K562 (cell line): ENCODE data around the gene C6orf89. TPM values are rescaled to one million over a fixed set of nuclear protein-coding genes. Genes with fewer than 3 reads are reported as not detected.

Experiments used
- ATAC-seq: fragments of 200-7000 bp; cut with Tn5 transposase; 3 replicates; pipeline ENCODE4 v1.9.1; 2020; ENCODE audit warnings: moderate library complexity
- BruUV-seq: library from RNA; stranded (reverse); fragments of 400-500 nt; replicated peaks from 2 replicates; lab custom pipeline; 2021; lab: Mats Ljungman, UMichigan
- CTCF ChIA-PET: fragments of 300-600 bp; formaldehyde crosslinking; extraction: SDS; loops from one replicate; lab custom pipeline; 2021; ENCODE audit warnings: low intra/inter-chr PET ratio; lab: Yijun Ruan, JAX
- POLR2A ChIA-PET: fragments of 300-600, 350-650 bp; sonication (Branson Sonifier 250); formaldehyde crosslinking; extraction: SDS; loops from one replicate; lab custom pipeline; 2021; ENCODE audit warnings: antibody characterized with exemption, inconsistent platforms; lab: Yijun Ruan, JAX
- DNase-seq, 4 experiments: peaks; one replicate each; pipeline versions ENCODE4 v3.0.0 to v3.0.0-alpha.2; 2011 to 2018; ENCODE audit warnings: low spot score in 3 of 4, mixed read lengths in 3 of 4; ENCODE audit errors: extremely low read depth in 1 of 4
- FAIRE-seq: peaks from 2 replicates; lab custom pipeline; 2011; peaks lifted over from hg19 to GRCh38; lab: Jason Lieb, UNC
- H2AFZ ChIP-seq: 2 replicates; pipeline ENCODE4 v1.6.0; 2011; ENCODE audit warnings: low read depth, low read length, control low read depth, inconsistent platforms
- H3K27ac ChIP-seq: fragments of 200-600 bp; 3 replicates; pipeline ENCODE4 v1.8.0; 2011; ENCODE audit warnings: low read depth, mild to moderate bottlenecking, control low read depth, inconsistent platforms, low read length, moderate library complexity, mixed read lengths; ENCODE audit errors: extremely low read depth
- H3K27me3 ChIP-seq, 2 experiments: fragments of 300-600 bp in 1 of 2; 2 replicates in 1 of 2; 3 replicates in 1 of 2; pipeline versions ENCODE4 v1.6.0 to v1.8.0; 2011; ENCODE audit warnings: inconsistent platforms in 2 of 2, low read length in 2 of 2, mild to moderate bottlenecking in 1 of 2, mixed read lengths in 1 of 2, moderate library complexity in 1 of 2; ENCODE audit not compliant: control insufficient read depth in 2 of 2, insufficient read depth in 2 of 2
- H3K36me3 ChIP-seq: fragments of 300-600 bp; 3 replicates; pipeline ENCODE4 v1.8.0; 2011; ENCODE audit warnings: mild to moderate bottlenecking, low read length, inconsistent platforms; ENCODE audit not compliant: control insufficient read depth, insufficient read depth
- H3K4me1 ChIP-seq, 2 experiments: fragments of 200-600 bp in 1 of 2; replicated peaks in 1 of 2; 2 replicates in 1 of 2; 3 replicates in 1 of 2; pipeline versions ENCODE4 v1.5.1 to v1.8.0; 2011; ENCODE audit warnings: inconsistent platforms in 2 of 2, low read length in 2 of 2, mild to moderate bottlenecking in 1 of 2, mixed read lengths in 1 of 2, moderate library complexity in 1 of 2; ENCODE audit not compliant: control insufficient read depth in 2 of 2, insufficient read depth in 2 of 2
- H3K4me2 ChIP-seq: 2 replicates; pipeline ENCODE4 v1.6.1; 2011; ENCODE audit warnings: low read length, control low read depth, inconsistent platforms, mixed read lengths; ENCODE audit not compliant: insufficient read depth
- H3K4me3 ChIP-seq: fragments of 200-600 bp; sonication (generic), shearing (Covaris generic); 2 replicates; pipeline ENCODE4 v1.5.1; 2016; ENCODE audit warnings: control low read depth, inconsistent platforms
- H3K79me2 ChIP-seq: fragments of 200-600 bp; 3 replicates; pipeline ENCODE4 v1.8.0; 2011; ENCODE audit warnings: low read length, inconsistent platforms; ENCODE audit not compliant: control insufficient read depth, insufficient read depth
- H3K9ac ChIP-seq, 2 experiments: 2 replicates each; pipeline versions ENCODE4 v1.6.0 to v1.6.1; 2011; ENCODE audit warnings: low read depth in 2 of 2, low read length in 2 of 2, control low read depth in 1 of 2, inconsistent platforms in 1 of 2, mild to moderate bottlenecking in 1 of 2, mixed read lengths in 1 of 2; ENCODE audit not compliant: insufficient read depth in 1 of 2
- H3K9me1 ChIP-seq: one replicate; pipeline ENCODE4 v1.6.0; 2011; ENCODE audit warnings: inconsistent platforms, mild to moderate bottlenecking, low read length, moderate library complexity; ENCODE audit not compliant: control insufficient read depth, insufficient read depth
- H3K9me3 ChIP-seq: replicated peaks from 2 replicates; pipeline ENCODE4 v1.5.1; 2011; ENCODE audit warnings: low read depth, low read length, inconsistent platforms; ENCODE audit not compliant: control insufficient read depth, insufficient read depth
- H4K20me1 ChIP-seq: replicated peaks from 2 replicates; pipeline ENCODE4 v1.6.1; 2011; ENCODE audit warnings: low read length, inconsistent platforms, mixed read lengths; ENCODE audit not compliant: control insufficient read depth, insufficient read depth
- CCNT2 ChIP-seq: IDR thresholded peaks from 2 replicates; pipeline ENCODE4 v1.6.1; 2011; ENCODE audit warnings: borderline replicate concordance, low read depth, mild to moderate bottlenecking, moderate library complexity, mixed read lengths, low read length; ENCODE audit not compliant: insufficient read length; ENCODE audit errors: extremely low read depth
- DNMT1 ChIP-seq: fragments of 450-650 bp; IDR thresholded peaks from 2 replicates; pipeline ENCODE4 v1.6.1; 2016; ENCODE audit warnings: antibody characterized with exemption, mild to moderate bottlenecking
- DPF2 ChIP-seq: fragments of 450-650 bp; IDR thresholded peaks from 2 replicates; pipeline ENCODE4 v1.6.1; 2016
- ELF1 ChIP-seq: fragments of 200-800 bp; sonication (Bioruptor generic); IDR thresholded peaks from 2 replicates; pipeline ENCODE4 v1.6.1; 2016; ENCODE audit warnings: missing genetic modification characterization, missing compliant biosample characterization
- ELF2 ChIP-seq: fragments of 250-450 bp; sonication (Bioruptor Pico); IDR thresholded peaks from 2 replicates; pipeline ENCODE4 v1.5.0; 2021; ENCODE audit warnings: mild to moderate bottlenecking
- KAT8 ChIP-seq: fragments of 450-650 bp; IDR thresholded peaks from 2 replicates; pipeline ENCODE4 v1.6.1; 2016; ENCODE audit warnings: low read depth, mild to moderate bottlenecking
- KLF6 ChIP-seq: fragments of 250-450 bp; sonication (Bioruptor Pico); IDR thresholded peaks from 2 replicates; pipeline ENCODE4 v1.4.0; 2020; ENCODE audit warnings: mild to moderate bottlenecking, moderate library complexity, borderline replicate concordance
- MAZ ChIP-seq, 2 experiments: fragments of 450-650 bp in 1 of 2; sonication (generic) in 1 of 2; formaldehyde crosslinking; IDR thresholded peaks in 1 of 2; conservative IDR thresholded peaks in 1 of 2; 2 replicates each; pipeline versions ENCODE4 v1.4.0 to v1.5.0; 2020; ENCODE audit warnings: mild to moderate bottlenecking in 1 of 2, missing genetic modification reagents in 1 of 2
- MECOM ChIP-seq: fragments of 250-450 bp; sonication (Bioruptor Pico); IDR thresholded peaks from 2 replicates; pipeline ENCODE4 v1.8.0; 2022; ENCODE audit warnings: inconsistent platforms
- MYBL2 ChIP-seq, 2 experiments: fragments of 450-650 bp in 1 of 2; sonication (generic) in 1 of 2; formaldehyde crosslinking in 1 of 2; IDR thresholded peaks; 2 replicates each; pipeline versions ENCODE4 v1.6.1 to v1.8.1; 2017 to 2022; ENCODE audit warnings: borderline replicate concordance in 1 of 2, inconsistent platforms in 1 of 2, low read depth in 1 of 2, mild to moderate bottlenecking in 1 of 2, missing genetic modification reagents in 1 of 2, moderate library complexity in 1 of 2
- OTX1 ChIP-seq: fragments of 450-650 bp; formaldehyde crosslinking; IDR thresholded peaks from 2 replicates; pipeline ENCODE4 v1.4.0; 2022; ENCODE audit warnings: mild to moderate bottlenecking
- POLR2G ChIP-seq: fragments of 200-400 bp; formaldehyde crosslinking; IDR thresholded peaks from 2 replicates; pipeline ENCODE4 v1.6.1; 2017; ENCODE audit warnings: low read depth, mild to moderate bottlenecking, antibody characterized with exemption, low read length, moderate library complexity
- SRSF7 ChIP-seq: fragments of 200-400 bp; formaldehyde crosslinking; optimal IDR thresholded peaks from 2 replicates; pipeline ENCODE3; 2017; ENCODE audit warnings: mild to moderate bottlenecking, low read depth, low read length
- ZNF184 ChIP-seq: sonication (generic); formaldehyde crosslinking; IDR thresholded peaks from 2 replicates; pipeline ENCODE4 v1.5.0; 2020; ENCODE audit warnings: missing genetic modification reagents
- ZNF766 ChIP-seq: fragments of 200-800 bp; sonication (Bioruptor generic); conservative IDR thresholded peaks from 2 replicates; pipeline ENCODE4 v1.6.1; 2016; ENCODE audit warnings: missing genetic modification characterization, missing compliant biosample characterization
- WGBS: fragments of 100-300 bp; shearing (Covaris generic); methylation state at CpG from one replicate; pipeline ENCODE4 v1.1.6; 2016; ENCODE audit warnings: low coverage, mixed read lengths; ENCODE audit not compliant: insufficient coverage; ENCODE audit errors: missing lambda C conversion rate; 5-methylcytosine and 5-hydroxymethylcytosine counted together
- in situ Hi-C: fragments of 300-500 bp; cut with MboI; formaldehyde crosslinking; loops from 4 replicates; pipeline ENCODE4 v1.15.0; 2018; ENCODE audit warnings: inconsistent platforms, mixed read lengths
- intact Hi-C: fragments of 100-400 bp; cut with micrococcal nuclease; formaldehyde crosslinking; loops from 2 replicates; pipeline ENCODE4 v1.14.2; 2022
- polyA plus RNA-seq, 8 experiments: library from polyadenylated mRNA; depleted of rRNA in 4 of 8; stranded (reverse) in 5 of 8; unstranded in 3 of 8; fragments of >200 nt; fragmentation: Nextera tagmentation in 2 of 8; fragmentation: Illumina TruSeq in 1 of 8; extraction: Ambion mirVana in 2 of 8; extraction: Trizol in 1 of 8; gene quantifications; 2 replicates each; pipeline versions ENCODE4 v1.2.1 to v1.2.3, GENCODE V29; 2011 to 2014; ENCODE audit warnings: inconsistent platforms in 1 of 8, missing spikeins in 1 of 8
- total RNA-seq, 7 experiments: library from RNA; depleted of rRNA in 6 of 7; stranded (reverse); fragments of >200 nt in 6 of 7; fragmentation: Illumina TruSeq in 2 of 7; extraction: Trizol in 2 of 7; gene quantifications; 2 replicates each; pipeline versions ENCODE4 v1.2.1 to v1.2.3, GENCODE V29; 2011 to 2021; ENCODE audit warnings: low replicate concordance in 1 of 7
- TF ChIP-seq, protein P1 (sequence below), 2 experiments: fragments of 450-650 bp in 1 of 2; sonication (generic) in 1 of 2; formaldehyde crosslinking; conservative IDR thresholded peaks; 2 replicates each; pipeline versions ENCODE4 v1.4.0 to v1.8.1; 2020 to 2022; ENCODE audit warnings: mild to moderate bottlenecking in 1 of 2, missing genetic modification reagents in 1 of 2

The C6orf89 gene
- total and polyA plus RNA-seq, 9 of the 15 experiments (the other 6 are each of a cell fraction or from before 2014, with no cell fraction given) = 35.2 to 111 (median 58.5) TPM

DNA sequence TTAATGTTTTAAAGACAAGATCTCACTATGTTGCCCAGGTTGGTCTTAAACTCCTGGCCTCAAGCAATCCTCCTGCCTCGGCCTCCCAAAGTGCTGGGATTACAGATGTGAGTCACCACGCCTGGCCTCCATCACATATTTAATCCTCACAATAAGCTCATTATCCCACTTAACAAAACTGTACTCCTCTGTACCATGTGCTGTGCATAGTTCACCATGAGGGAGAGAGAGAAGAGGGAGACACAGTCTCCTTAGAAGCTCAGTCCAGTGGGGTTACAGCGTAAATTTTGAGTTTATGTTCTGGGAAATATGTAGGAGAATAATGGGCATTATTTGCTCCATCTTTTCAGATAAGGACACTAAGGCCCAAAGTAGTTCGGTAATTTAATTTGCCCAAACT lies 38.6 kb upstream of the C6orf89 start:
- BruUV-seq = no TSS peak
- Histone ChIP-seq H4K20me1 (no peaks in the 10 kb centered on the region), H3K4me3 (no peak overlapping the region), H3K27ac (no peak overlapping the region), H3K4me1 (peaks cover 34 to 36% of the 10 kb centered on the region in 2 experiments), H3K9me1 (peaks cover 3% of the 10 kb centered on the region), H3K27me3 (no peaks in the 10 kb centered on the region), H3K79me2 (no peaks in the 10 kb centered on the region), H3K9ac (peak overlapping the region in 1 of 2 experiments; percentile 71; a peak in 1 of 4 replicates), H2AFZ (no peak overlapping the region), H3K36me3 (peaks cover 8% of the 10 kb centered on the region; the same call in 2 of the 3 replicates), H3K9me3 (no peaks in the 10 kb centered on the region), H3K4me2 (no peak overlapping the region)
- in situ Hi-C loops (no loop called here), intact Hi-C loops (no loop called here)
- ATAC-seq = no peak
- no peak for DNase-seq
- no peak for FAIRE-seq
- no peak for TF ChIP-seq POLR2G
- no peak for TF ChIP-seq CCNT2
- no peak for TF ChIP-seq SRSF7
- no peak for TF ChIP-seq OTX1 (CRISPR knock-in tag)
- no peak for TF ChIP-seq ELF1
- TF ChIP-seq DPF2 = no peak
- ChIA-PET POLR2A (interaction anchor here (0.6 to 3.8 kb wide), 5 partner anchors 12 to 113 kb away, joined by 3 to 23 read pairs (median 3); partner anchors contain the start of gene PPIL1), CTCF (no interaction called here)
- WGBS = 88% methylated on average over 4 of the region's 4 CpGs

GRCh38 chr6:36847991-36848390 lies 37.8 kb upstream of the C6orf89 start:
- Histone ChIP-seq H3K9me3 (no peaks in the 10 kb centered on the region), H4K20me1 (no peaks in the 10 kb centered on the region), H3K27ac (no peak overlapping the region), H3K9me1 (peaks cover 3% of the 10 kb centered on the region), H3K4me3 (no peak overlapping the region), H3K79me2 (no peaks in the 10 kb centered on the region), H2AFZ (no peak overlapping the region; the same call in 1 of the 2 replicates), H3K9ac (peak overlapping the region in 1 of 2 experiments; percentile 40; a peak in 1 of 4 replicates), H3K36me3 (peaks cover 16% of the 10 kb centered on the region; the same call in 2 of the 3 replicates), H3K27me3 (no peaks in the 10 kb centered on the region), H3K4me2 (peak overlapping the region; percentile 69; the same call in 1 of the 2 replicates), H3K4me1 (peaks cover 34 to 38% of the 10 kb centered on the region in 2 experiments)
- ChIA-PET CTCF (interaction anchor here (0.6 to 0.8 kb wide), 3 partner anchors 37 to 233 kb away, joined by 4 to 8 read pairs (median 5); no protein-coding TSS in a partner anchor), POLR2A (interaction anchor here (0.6 to 3.8 kb wide), 10 partner anchors 10 to 112 kb away, joined by 3 to 23 read pairs (median 3); partner anchors contain the start of gene PPIL1)
- 58% methylated on average over 6 of the region's 6 CpGs for WGBS
- no TSS peak for BruUV-seq
- in situ Hi-C loops = no loop called here
- FAIRE-seq = no peak
- no peak for DNase-seq
- intact Hi-C loops = no loop called here
- no peak for ATAC-seq
- no peak for TF ChIP-seq DNMT1
- TF ChIP-seq KAT8 = no peak
- TF ChIP-seq, protein P1, sequence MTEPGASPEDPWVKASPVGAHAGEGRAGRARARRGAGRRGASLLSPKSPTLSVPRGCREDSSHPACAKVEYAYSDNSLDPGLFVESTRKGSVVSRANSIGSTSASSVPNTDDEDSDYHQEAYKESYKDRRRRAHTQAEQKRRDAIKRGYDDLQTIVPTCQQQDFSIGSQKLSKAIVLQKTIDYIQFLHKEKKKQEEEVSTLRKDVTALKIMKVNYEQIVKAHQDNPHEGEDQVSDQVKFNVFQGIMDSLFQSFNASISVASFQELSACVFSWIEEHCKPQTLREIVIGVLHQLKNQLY (CRISPR knock-in tag; conservative IDR thresholded peaks at IDR 0.05) = 0 out of 4 replicates have a peak, but pooled peaks of 1 of the 2 experiments have one; percentile 29
- TF ChIP-seq KLF6 = peak; percentile 45; the same call in 1 of the 2 replicates
- TF ChIP-seq MYBL2 (IDR thresholded peaks at IDR 0.05; ENCODE audit: low read depth) = no peak
- TF ChIP-seq MYBL2 (CRISPR knock-in tag; IDR thresholded peaks at IDR 0.05; ENCODE audit: borderline replicate concordance) = no peak
- no peak for TF ChIP-seq MECOM (CRISPR knock-in tag)
- no peak for TF ChIP-seq ZNF184 (CRISPR knock-in tag)
- 0 out of 2 replicates have a peak, but pooled peaks have one; percentile 43 for TF ChIP-seq ELF2
- 0 out of 2 replicates have a peak, but pooled peaks have one; percentile 28 for TF ChIP-seq ZNF766 (CRISPR knock-in tag)
- TF ChIP-seq MAZ (CRISPR knock-in tag; conservative IDR thresholded peaks at IDR 0.05 in 1 of 2, IDR thresholded peaks at IDR 0.05 in 1 of 2) = 0 out of 4 replicates have a peak, but pooled peaks of 1 of the 2 experiments have one; percentile 8
